H1 (cell line): Measurements from ENCODE around the gene SLC9A7. TPM values are rescaled to one million over a fixed set of nuclear protein-coding genes. Genes with fewer than 3 reads are reported as not detected.

Experiments used
- CTCF ChIA-PET: fragments of 300-600 bp; sonication (Branson Sonifier 250); formaldehyde crosslinking; loops from one replicate; lab custom pipeline; 2021; ENCODE audit not compliant: partially characterized antibody; lab: Charles Lee
- POLR2A ChIA-PET: fragments of 300-600 bp; sonication (Branson Sonifier 250); formaldehyde crosslinking; loops from one replicate; lab custom pipeline; 2021; ENCODE audit warnings: inconsistent platforms; ENCODE audit not compliant: partially characterized antibody; lab: Charles Lee
- DNase-seq, 2 experiments: peaks; one replicate each; pipeline versions ENCODE4 v3.0.0 to v3.0.0-alpha.2; 2010 to 2022; ENCODE audit warnings: low spot score in 2 of 2, low read depth in 1 of 2, mixed read lengths in 1 of 2
- FAIRE-seq: peaks from 2 replicates; lab custom pipeline; 2011; peaks lifted over from hg19 to GRCh38; lab: Jason Lieb, UNC
- H2AFZ ChIP-seq: 2 replicates; pipeline ENCODE4 v1.8.1; 2012; ENCODE audit warnings: low read length, inconsistent platforms
- H2AK5ac ChIP-seq: 2 replicates; pipeline ENCODE4 v1.6.1; 2013; ENCODE audit warnings: low read depth, low read length
- H2BK120ac ChIP-seq: replicated peaks from 2 replicates; pipeline ENCODE3; 2013; ENCODE audit warnings: low read depth, low read length, inconsistent platforms
- H2BK12ac ChIP-seq: 2 replicates; pipeline ENCODE4 v1.6.1; 2013; ENCODE audit warnings: low read depth, low read length
- H2BK15ac ChIP-seq: 2 replicates; pipeline ENCODE4 v1.6.1; 2013; ENCODE audit warnings: low read length
- H2BK20ac ChIP-seq: 2 replicates; pipeline ENCODE4 v1.6.1; 2013; ENCODE audit warnings: low read length
- H2BK5ac ChIP-seq: 2 replicates; pipeline ENCODE4 v1.6.1; 2013; ENCODE audit warnings: low read depth, low read length
- H3K14ac ChIP-seq: 2 replicates; pipeline ENCODE4 v1.6.1; 2013; ENCODE audit warnings: inconsistent platforms; ENCODE audit not compliant: insufficient read length
- H3K18ac ChIP-seq: 2 replicates; pipeline ENCODE4 v1.6.1; 2013; ENCODE audit warnings: low read length; ENCODE audit errors: extremely low read depth
- H3K23ac ChIP-seq: 2 replicates; pipeline ENCODE4 v1.6.1; 2013; ENCODE audit warnings: inconsistent platforms; ENCODE audit not compliant: insufficient read length
- H3K23me2 ChIP-seq: 2 replicates; pipeline ENCODE4 v1.6.1; 2013; ENCODE audit warnings: low read depth, low read length
- H3K27ac ChIP-seq: 2 replicates; pipeline ENCODE4 v1.6.1; 2011; ENCODE audit warnings: low read depth, low read length, inconsistent platforms
- H3K27me3 ChIP-seq, 4 experiments: replicated peaks in 1 of 4; 1 replicate in 1 of 4; 2 replicates in 3 of 4; pipeline versions ENCODE4 v1.6.1 to v1.8.1; 2011 to 2013; ENCODE audit warnings: low read length in 3 of 4, mild to moderate bottlenecking in 3 of 4, inconsistent platforms in 2 of 4, mixed read lengths in 2 of 4, moderate library complexity in 1 of 4; ENCODE audit not compliant: control insufficient read depth in 3 of 4, insufficient read depth in 3 of 4; ENCODE audit errors: extremely low read depth in 1 of 4
- H3K36me3 ChIP-seq, 4 experiments: 2 replicates each; pipeline versions ENCODE4 v1.6.1 to v1.8.1; 2011 to 2013; ENCODE audit warnings: mild to moderate bottlenecking in 4 of 4, low read length in 3 of 4, moderate library complexity in 2 of 4, control low read depth in 1 of 4, inconsistent platforms in 1 of 4; ENCODE audit not compliant: insufficient read depth in 4 of 4, control insufficient read depth in 2 of 4
- H3K4ac ChIP-seq: replicated peaks from 2 replicates; pipeline ENCODE3; 2013; ENCODE audit warnings: low read length, low read depth, mixed read lengths, inconsistent platforms; ENCODE audit not compliant: insufficient read length
- H3K4me1 ChIP-seq, 4 experiments: replicated peaks in 1 of 4; 1 replicate in 1 of 4; 2 replicates in 3 of 4; pipeline versions ENCODE4 v1.6.1 to v1.8.1; 2011 to 2013; ENCODE audit warnings: low read length in 3 of 4, inconsistent platforms in 2 of 4, mixed read lengths in 1 of 4; ENCODE audit not compliant: insufficient read depth in 4 of 4, control insufficient read depth in 3 of 4
- H3K4me2 ChIP-seq, 2 experiments: 2 replicates each; pipeline versions ENCODE4 v1.6.1 to v1.8.1; 2011 to 2013; ENCODE audit warnings: low read depth in 2 of 2, low read length in 2 of 2, control low read depth in 1 of 2, inconsistent platforms in 1 of 2, mild to moderate bottlenecking in 1 of 2; ENCODE audit not compliant: insufficient read depth in 1 of 2
- H3K4me3 ChIP-seq, 4 experiments: fragments of 200-600, 300-600 bp in 1 of 4; sonication (generic), shearing (Covaris generic), sonication (Bioruptor Twin) in 1 of 4; 2 replicates each; pipeline versions ENCODE4 v1.5.1 to v1.8.1; 2011 to 2016; ENCODE audit warnings: low read length in 4 of 4, low read depth in 3 of 4, control low read depth in 2 of 4, inconsistent platforms in 2 of 4, mild to moderate bottlenecking in 2 of 4, mixed read lengths in 1 of 4, moderate library complexity in 1 of 4; ENCODE audit not compliant: insufficient read depth in 2 of 4; ENCODE audit errors: extremely low read depth in 1 of 4
- H3K56ac ChIP-seq: replicated peaks from 2 replicates; pipeline ENCODE3; 2013; ENCODE audit warnings: low read depth, mild to moderate bottlenecking, mixed read lengths, low read length, inconsistent platforms; ENCODE audit not compliant: insufficient read length
- H3K79me1 ChIP-seq: 2 replicates; pipeline ENCODE4 v1.6.1; 2013; ENCODE audit warnings: low read depth, low read length, control low read depth
- H3K79me2 ChIP-seq, 2 experiments: 2 replicates each; pipeline versions ENCODE4 v1.6.1 to v1.8.1; 2012 to 2013; ENCODE audit warnings: low read length in 2 of 2, mild to moderate bottlenecking in 2 of 2, inconsistent platforms in 1 of 2; ENCODE audit not compliant: insufficient read depth in 2 of 2, control insufficient read depth in 1 of 2
- H3K9ac ChIP-seq, 4 experiments: replicated peaks in 1 of 4; 1 replicate in 1 of 4; 2 replicates in 3 of 4; pipeline versions ENCODE4 v1.6.1 to v1.8.1; 2011 to 2013; ENCODE audit warnings: low read depth in 3 of 4, low read length in 3 of 4, control low read depth in 2 of 4, mild to moderate bottlenecking in 2 of 4, moderate library complexity in 2 of 4, inconsistent platforms in 1 of 4; ENCODE audit errors: extremely low read depth in 1 of 4
- H3K9me3 ChIP-seq, 2 experiments: 2 replicates each; pipeline versions ENCODE4 v1.6.1 to v1.8.1; 2012 to 2013; ENCODE audit warnings: mild to moderate bottlenecking in 2 of 2, moderate library complexity in 2 of 2, control low read depth in 1 of 2, inconsistent platforms in 1 of 2, low read depth in 1 of 2, low read length in 1 of 2, mixed read lengths in 1 of 2; ENCODE audit not compliant: insufficient read depth in 2 of 2
- H4K20me1 ChIP-seq, 2 experiments: replicated peaks in 1 of 2; 2 replicates each; pipeline versions ENCODE3 to v1.8.1; 2011 to 2013; ENCODE audit warnings: inconsistent platforms in 2 of 2, low read length in 2 of 2, mild to moderate bottlenecking in 1 of 2; ENCODE audit not compliant: insufficient read depth in 2 of 2, control insufficient read depth in 1 of 2
- H4K5ac ChIP-seq: 2 replicates; pipeline ENCODE4 v1.6.1; 2013; ENCODE audit warnings: low read length, low read depth, mixed read lengths, inconsistent platforms; ENCODE audit not compliant: insufficient read length
- H4K8ac ChIP-seq: 2 replicates; pipeline ENCODE4 v1.8.0; 2013; ENCODE audit warnings: mild to moderate bottlenecking, moderate library complexity, low read length, inconsistent platforms; ENCODE audit not compliant: insufficient read depth; ENCODE audit errors: extremely low read depth
- H4K91ac ChIP-seq: replicated peaks from 2 replicates; pipeline ENCODE3; 2013; ENCODE audit warnings: low read length, mixed read lengths, inconsistent platforms; ENCODE audit not compliant: insufficient read length
- CEBPB ChIP-seq: IDR thresholded peaks from 2 replicates; pipeline ENCODE4 v1.6.1; 2012; ENCODE audit warnings: low read depth, low read length
- KDM5A ChIP-seq: fragments of 200-600 bp; IDR thresholded peaks from 2 replicates; pipeline ENCODE4 v1.7.1; 2012; ENCODE audit warnings: mild to moderate bottlenecking, low read length, inconsistent platforms, mixed read lengths
- PHF8 ChIP-seq: fragments of 200-600 bp; sonication (generic); conservative IDR thresholded peaks from 2 replicates; pipeline ENCODE4 v1.7.1; 2012; ENCODE audit warnings: low read depth, mild to moderate bottlenecking, inconsistent platforms, low read length, moderate library complexity
- POLR2AphosphoS5 ChIP-seq: IDR thresholded peaks from 2 replicates; pipeline ENCODE4 v1.6.1; 2011; ENCODE audit warnings: low read depth, low read length
- SIRT6 ChIP-seq: IDR thresholded peaks from one replicate; pipeline ENCODE4 v1.7.1; 2012; ENCODE audit warnings: low read length, inconsistent platforms
- SP1 ChIP-seq: IDR thresholded peaks from 2 replicates; pipeline ENCODE4 v1.6.1; 2011; ENCODE audit warnings: low read depth, low read length
- SRF ChIP-seq: IDR thresholded peaks from 2 replicates; pipeline ENCODE4 v1.6.1; 2011; ENCODE audit warnings: mild to moderate bottlenecking, low read depth, low read length, moderate library complexity
- SUZ12 ChIP-seq: fragments of 200-600 bp; sonication (generic); IDR thresholded peaks from 2 replicates; pipeline ENCODE4 v1.6.1; 2012; ENCODE audit warnings: mild to moderate bottlenecking, inconsistent platforms, low read length, moderate library complexity, mixed read lengths
- TBP ChIP-seq: IDR thresholded peaks from 2 replicates; pipeline ENCODE4 v1.6.1; 2011; ENCODE audit warnings: low read depth, low read length, improper control_type of control experiment
- TCF12 ChIP-seq: IDR thresholded peaks from 2 replicates; pipeline ENCODE4 v1.6.1; 2011; ENCODE audit warnings: low read depth, mild to moderate bottlenecking, low read length
- WGBS, 2 experiments: shearing (Covaris generic) in 1 of 2; methylation state at CpG; one replicate each; pipeline versions ENCODE4 v1.1.6 to v1.1.7; 2013 to 2015; ENCODE audit warnings: low lambda C conversion rate in 2 of 2, mixed read lengths in 2 of 2, inconsistent platforms in 1 of 2, low coverage in 1 of 2, missing lambda C conversion rate in 1 of 2; ENCODE audit not compliant: insufficient replicate concordance in 2 of 2, insufficient coverage in 1 of 2, insufficient read length in 1 of 2; ENCODE audit errors: extremely low coverage in 1 of 2, missing lambda C conversion rate in 1 of 2; 5-methylcytosine and 5-hydroxymethylcytosine counted together
- polyA plus RNA-seq, 7 experiments: library from polyadenylated mRNA; depleted of rRNA in 3 of 7; stranded (reverse) in 5 of 7; unstranded in 2 of 7; fragments of >200 nt in 5 of 7; fragments of 200-250 nt in 2 of 7; gene quantifications; 1 replicate in 5 of 7; 2 replicates in 1 of 7; 4 replicates in 1 of 7; pipeline versions ENCODE4 v1.2.1 to v1.2.3, GENCODE V29; 2011 to 2013; ENCODE audit warnings: missing spikeins in 2 of 7, mixed read lengths in 2 of 7
- total RNA-seq: library from RNA; stranded (reverse); fragmentation: NEBNext Ultra II Directional; extraction: Animal tissue kit (Norgen Biotek cat#: 25700); gene quantifications from 2 replicates; pipeline ENCODE4 v1.2.1, GENCODE V29; 2021

The SLC9A7 gene
- total and polyA plus RNA-seq, 2 of the 8 experiments (the other 6 are each of a cell fraction or from before 2014, with no cell fraction given), result 6.7 to 17.2 TPM

DNA sequence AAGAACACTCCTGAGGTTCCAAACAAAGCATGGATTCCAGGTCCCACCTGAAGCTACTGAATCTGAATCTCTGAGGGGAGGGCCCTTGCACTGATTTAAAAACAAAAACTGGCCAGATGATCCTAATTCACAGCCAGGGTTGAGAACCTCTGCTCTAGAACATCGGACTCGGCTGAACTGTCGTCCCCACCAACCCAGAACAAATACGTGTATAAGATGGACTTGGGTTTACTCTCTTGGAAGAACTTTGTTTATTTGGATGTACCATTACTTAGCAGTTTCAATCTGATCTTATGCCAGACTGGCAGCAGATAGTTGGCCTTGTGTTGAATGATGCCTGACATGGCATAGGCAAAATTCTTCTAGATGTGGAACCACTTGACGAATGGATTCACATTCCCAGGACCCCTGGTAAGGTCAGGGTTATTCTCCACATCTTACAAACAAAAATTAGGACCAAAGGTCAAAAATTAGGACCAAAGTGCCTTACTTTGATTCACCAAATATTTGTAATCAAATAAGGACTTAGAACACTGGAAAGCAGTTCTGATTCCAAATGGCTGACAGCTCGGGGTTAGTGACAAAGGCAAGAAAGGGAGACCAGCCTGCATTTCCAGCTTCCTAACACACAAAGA is 156.3 kb downstream of the SLC9A7 start:
- H2BK15ac ChIP-seq, result no peak overlapping the region
- H4K20me1 ChIP-seq, result no peaks in the 10 kb centered on the region
- H3K4me2 ChIP-seq, result no peak overlapping the region
- no peak overlapping the region for H3K9ac ChIP-seq
- no peaks in the 10 kb centered on the region for H3K23me2 ChIP-seq
- no peak overlapping the region for H3K27ac ChIP-seq
- H4K5ac ChIP-seq, result no peak overlapping the region
- H2AFZ ChIP-seq, result no peak overlapping the region
- no peaks in the 10 kb centered on the region for H3K4me1 ChIP-seq
- no peak overlapping the region for H4K91ac ChIP-seq
- WGBS, 2 experiments, result 97% methylated on average over 6 of the region's 6 CpGs; no CpG with 5 or more reads in 1 of the 2 experiments
- no peaks in the 10 kb centered on the region for H3K9me3 ChIP-seq
- no peak for TF ChIP-seq KDM5A
- no peak for TF ChIP-seq CEBPB
- TF ChIP-seq SUZ12, result no peak
- no peak for TF ChIP-seq TBP
- no peak for TF ChIP-seq SIRT6
- TF ChIP-seq SRF, result no peak
- TF ChIP-seq PHF8, result no peak
- TF ChIP-seq POLR2AphosphoS5, result no peak
- no peak for TF ChIP-seq SP1
- no peak for TF ChIP-seq TCF12
- no peak overlapping the region for H3K56ac ChIP-seq
- no peaks in the 10 kb centered on the region for H3K27me3 ChIP-seq
- ChIA-PET POLR2A (interaction anchor here (0.6 kb wide), 1 partner anchor 13 kb away, joined by 4 read pairs; no protein-coding TSS in a partner anchor), CTCF (no interaction called here)
- peaks cover 0 to 2% (median 0%) of the 10 kb centered on the region in 4 experiments; a peak in 2 of 8 replicates for H3K36me3 ChIP-seq
- H3K79me1 ChIP-seq, result no peaks in the 10 kb centered on the region
- H3K79me2 ChIP-seq, result no peaks in the 10 kb centered on the region
- no peak for FAIRE-seq
- no peak overlapping the region for H2AK5ac ChIP-seq
- no peak for DNase-seq
- H2BK120ac ChIP-seq, result no peak overlapping the region
- no peak overlapping the region for H2BK20ac ChIP-seq
- no peak overlapping the region for H3K4ac ChIP-seq
- no peak overlapping the region for H4K8ac ChIP-seq
- H3K4me3 ChIP-seq, result no peak overlapping the region
- H2BK12ac ChIP-seq, result no peak overlapping the region
- no peak overlapping the region for H3K23ac ChIP-seq
- no peak overlapping the region for H2BK5ac ChIP-seq
- H3K14ac ChIP-seq, result no peak overlapping the region
- no peak overlapping the region for H3K18ac ChIP-seq
